Astrocyte (in vitro differentiated cells and primary cell): Measurements from ENCODE around the gene PIK3R1.

Experiments
- CTCF ChIP-seq: IDR thresholded peaks from 2 replicates; pipeline ENCODE4 v1.5.1; 2011; ENCODE audit warnings: low read depth, mild to moderate bottlenecking, inconsistent platforms, low read length, moderate library complexity; ENCODE audit not compliant: insufficient read depth
- EZH2 ChIP-seq: IDR thresholded peaks from 2 replicates; pipeline ENCODE4 v1.6.1; 2012; ENCODE audit warnings: mild to moderate bottlenecking, low read length, inconsistent platforms; ENCODE audit not compliant: insufficient read depth

- TF ChIP-seq CTCF = no peak
- TF ChIP-seq EZH2 = no peak
Observed at GRCh38 chr5:68221488-68221887, 5.9 kb downstream of the PIK3R1 start.
